ENCODE measurements around the gene PTCH1.

GRCh38 chr9:95468791-95469190, 48.0 kb downstream of the PTCH1 start:
- TF ChIP-seq CTCF (conservative IDR thresholded peaks at IDR 0.05 in 1 of 2, IDR thresholded peaks at IDR 0.05 in 1 of 2; ENCODE audit: low read depth in 1 of 2, low read length in 2 of 2) (no peak), EZH2 (IDR thresholded peaks at IDR 0.05; ENCODE audit: low read length, missing control alignments) (no peak)

Data from fibroblast of lung (primary cell).